ENCODE data around the gene WDR88. TPM values are rescaled to one million over a fixed set of nuclear protein-coding genes. Genes with fewer than 3 reads are reported as not detected.
"Not testable (repeated sequence)": the region's sequence is repeated elsewhere in the genome, so short reads cannot be mapped to it uniquely, and the experiment has no call there.

WDR88 gene
- total RNA-seq, 1 experiment from 2014 or later: not detected

- DNase-seq (ENCODE audit: low read depth): no peak
Measured at GRCh38 chr19:33210266-33210940, 78.5 kb downstream of the WDR88 start.

- no peak for DNase-seq (ENCODE audit: low read depth)
Measured at GRCh38 chr19:33211794-33212435, 80.0 kb downstream of the WDR88 start.

DNA sequence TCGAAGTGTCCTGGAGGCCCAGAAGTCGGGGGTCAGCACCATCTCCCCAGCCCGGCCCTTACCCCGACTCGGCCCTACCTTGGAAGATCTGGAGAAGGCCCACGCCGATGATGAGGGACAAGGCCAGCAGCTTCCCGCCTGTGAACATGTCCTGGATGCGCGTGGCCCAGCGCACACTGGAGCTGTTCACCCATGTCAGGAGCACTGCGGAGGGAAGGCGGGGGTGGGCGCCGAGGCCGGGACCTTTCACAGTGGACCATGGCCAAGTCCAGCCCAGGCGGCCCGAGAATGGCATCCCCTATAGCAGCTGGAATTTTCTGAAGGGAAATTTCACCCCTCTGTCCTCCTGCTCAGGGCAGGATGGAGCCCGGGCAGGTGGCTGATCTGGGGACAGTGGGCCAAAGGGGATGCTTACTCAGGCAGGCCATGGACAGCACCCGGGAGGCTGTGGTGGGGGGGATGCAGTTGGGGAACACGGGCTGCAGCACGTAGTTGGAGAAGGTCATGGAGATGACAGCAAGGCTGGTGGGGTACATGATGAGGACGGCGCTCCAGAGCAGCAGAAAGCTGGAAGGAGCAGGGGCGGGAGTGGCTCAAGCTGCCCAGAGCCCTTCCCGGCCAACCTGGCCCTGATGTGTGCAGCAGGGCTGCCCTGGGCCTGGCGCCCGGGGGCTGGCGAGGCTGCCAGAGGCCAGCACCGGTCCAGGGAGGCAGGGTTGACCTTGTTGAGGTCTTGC, 80.7 kb downstream of the WDR88 start:
- no peak for DNase-seq (ENCODE audit: low read depth)

GRCh38 chr19:33214596-33214995, 82.7 kb downstream of the WDR88 start:
- peak; percentile 25 for DNase-seq (ENCODE audit: low read depth)

- DNase-seq (ENCODE audit: low read depth): no peak
Measured at GRCh38 chr19:33215438-33216197, 83.7 kb downstream of the WDR88 start.

- no peak for DNase-seq (ENCODE audit: low read depth)
Measured at GRCh38 chr19:33216198-33216830, 84.4 kb downstream of the WDR88 start.

GRCh38 chr19:33217881-33218280, 86.0 kb downstream of the WDR88 start:
- no peak for DNase-seq (ENCODE audit: low read depth)

DNA sequence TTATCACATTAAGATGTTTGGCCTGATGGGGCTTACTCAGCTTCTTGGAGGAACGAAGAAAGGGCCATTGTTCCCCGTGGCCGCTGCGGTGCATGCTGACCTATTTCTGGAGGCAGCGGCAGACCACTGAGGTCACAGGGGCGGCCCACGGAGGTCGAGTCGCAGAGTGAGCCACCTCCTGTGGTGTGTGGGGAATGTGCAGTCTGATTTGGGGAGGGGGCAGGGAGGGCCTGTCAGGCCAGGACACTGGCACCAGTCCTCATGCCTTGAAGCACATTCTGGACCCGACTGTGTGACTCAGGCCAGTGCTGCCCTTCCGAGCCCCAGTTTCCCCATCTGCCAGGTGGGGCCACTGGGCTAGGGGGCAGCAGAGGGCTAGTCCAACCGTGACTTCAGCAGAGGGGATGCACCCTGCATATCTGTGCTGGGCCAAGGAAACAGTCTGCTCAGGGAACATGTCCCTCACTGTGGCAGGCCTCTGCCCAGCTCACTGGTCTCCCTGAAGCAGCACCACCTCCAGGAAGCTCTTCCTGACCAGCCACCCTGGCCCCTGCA, 87.4 kb downstream of the WDR88 start:
- DNase-seq (ENCODE audit: low read depth): peak; percentile 82

GRCh38 chr19:33220115-33220514, 88.2 kb downstream of the WDR88 start:
- no peak for DNase-seq (ENCODE audit: low read depth)

- no peak for DNase-seq (ENCODE audit: low read depth)
Measured at GRCh38 chr19:33220735-33221134, 88.8 kb downstream of the WDR88 start.

DNA sequence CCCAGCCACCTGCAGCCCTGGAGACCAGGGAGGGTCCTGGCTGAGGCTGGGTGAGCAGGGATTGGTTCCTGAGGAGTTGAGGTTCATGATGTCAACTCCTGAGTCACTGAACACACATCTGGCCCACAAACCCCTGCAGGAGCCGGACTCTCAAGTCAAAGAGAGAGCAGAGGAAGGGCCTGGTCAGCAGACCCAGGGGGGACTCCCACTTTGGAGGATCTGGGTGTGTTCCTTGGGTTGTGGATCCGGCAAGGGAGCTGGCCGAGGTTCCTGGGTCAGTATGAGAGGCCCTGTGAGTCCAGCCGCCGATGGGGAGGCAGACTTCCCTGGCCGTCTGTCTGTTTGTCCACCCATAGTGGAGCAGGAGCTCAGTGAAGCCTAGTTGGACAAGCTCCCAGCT, 89.7 kb downstream of the WDR88 start:
- peak; percentile 23 for DNase-seq (ENCODE audit: low read depth)

GRCh38 chr19:33222255-33222654, 90.3 kb downstream of the WDR88 start:
- not testable (repeated sequence) for DNase-seq (ENCODE audit: low read depth)

GRCh38 chr19:33224694-33225457, 93.0 kb downstream of the WDR88 start:
- DNase-seq (ENCODE audit: low read depth): no peak

Other genes with a start within 250 kb of the WDR88 start
- 20.7 and 36.2 TPM in 2 replicates for gene CEP89, start 160.2 kb upstream of the WDR88 start, total RNA-seq (2014; rRNA removed; shearing (Covaris generic))
- 11.6 and 12.1 TPM in 2 replicates for gene FAAP24, start 159.9 kb upstream of the WDR88 start, total RNA-seq (2014; rRNA removed; shearing (Covaris generic))
- 22.5 and 25.6 TPM in 2 replicates for gene RHPN2, start 67.2 kb upstream of the WDR88 start, total RNA-seq (2014; rRNA removed; shearing (Covaris generic))
- gene GPATCH1, start 50.9 kb upstream of the WDR88 start, total RNA-seq (2014; rRNA removed; shearing (Covaris generic)): 4.7 and 9.8 TPM in 2 replicates
- gene LRP3, start 62.2 kb downstream of the WDR88 start, total RNA-seq (2014; rRNA removed; shearing (Covaris generic)): 2.0 and 2.1 TPM in 2 replicates
- gene SLC7A10, start 93.7 kb downstream of the WDR88 start, total RNA-seq (2014; rRNA removed; shearing (Covaris generic)): not detected in 2 replicates
- 0.05 TPM in 1 of 2 replicates, not detected in the other for gene CEBPA, start 170.4 kb downstream of the WDR88 start, total RNA-seq (2014; rRNA removed; shearing (Covaris generic))
- 14.8 and 16.8 TPM in 2 replicates for gene CEBPG, start 241.6 kb downstream of the WDR88 start, total RNA-seq (2014; rRNA removed; shearing (Covaris generic))

Data from M059J (cell line).